OCI-LY3 (cell line): ENCODE data around the gene CDH4.

Experiments used
- H2AFZ ChIP-seq: fragments of 200-600, 300-600 bp; shearing (Covaris generic); 2 replicates; pipeline ENCODE4 v1.6.0; 2014; ENCODE audit warnings: antibody characterized with exemption, low read depth, low read length
- H3K27ac ChIP-seq: fragments of 200-600, 300-600 bp; sonication (generic); 2 replicates; pipeline ENCODE4 v1.5.1; 2014; ENCODE audit warnings: mild to moderate bottlenecking, low read length, moderate library complexity, mixed read lengths
- H3K27me3 ChIP-seq: fragments of 200-600, 300-600 bp; sonication (generic); 2 replicates; pipeline ENCODE4 v1.6.1; 2014; ENCODE audit warnings: low read depth, low read length, mixed read lengths
- H3K36me3 ChIP-seq: fragments of 200-600, 300-600 bp; sonication (generic); replicated peaks from 2 replicates; pipeline ENCODE3; 2014; ENCODE audit warnings: low read depth, low read length, mixed read lengths
- H3K4me1 ChIP-seq: fragments of 300-600, 200-600 bp; sonication (generic); 2 replicates; pipeline ENCODE4 v1.6.1; 2014; ENCODE audit warnings: low read length, mixed read lengths
- H3K4me2 ChIP-seq: fragments of 200-600, 300-600 bp; sonication (generic); 2 replicates; pipeline ENCODE4 v1.6.1; 2014; ENCODE audit warnings: low read length, mixed read lengths
- H3K4me3 ChIP-seq: fragments of 300-600, 200-600 bp; sonication (generic); 2 replicates; pipeline ENCODE4 v1.5.1; 2014; ENCODE audit warnings: antibody characterized with exemption, mild to moderate bottlenecking, low read length, moderate library complexity
- H3K79me2 ChIP-seq: fragments of 300-600, 200-600 bp; shearing (Covaris generic); 2 replicates; pipeline ENCODE4 v1.6.1; 2014; ENCODE audit warnings: mild to moderate bottlenecking, low read length, mixed read lengths
- H3K9ac ChIP-seq: fragments of 300-600, 200-600 bp; shearing (Covaris generic); 2 replicates; pipeline ENCODE4 v1.6.0; 2014; ENCODE audit warnings: mild to moderate bottlenecking, low read length, moderate library complexity
- H3K9me3 ChIP-seq: fragments of 200-600, 300-600 bp; shearing (Covaris generic); 2 replicates; pipeline ENCODE4 v1.6.1; 2014; ENCODE audit warnings: low read length, mixed read lengths; ENCODE audit not compliant: insufficient read depth
- H4K20me1 ChIP-seq: fragments of 200-600, 300-600 bp; sonication (generic); 2 replicates; pipeline ENCODE4 v1.6.1; 2016; ENCODE audit warnings: low read length, mixed read lengths; ENCODE audit not compliant: insufficient read depth
- EZH2phosphoT487 ChIP-seq: fragments of 200-600 bp; shearing (Covaris generic); IDR thresholded peaks from 2 replicates; pipeline ENCODE4 v1.6.1; 2018; ENCODE audit warnings: antibody characterized with exemption, mixed run types, low read depth
- TF ChIP-seq, protein P1 (sequence below): fragments of 200-600, 300-600 bp; sonication (generic); IDR thresholded peaks from 2 replicates; pipeline ENCODE4 v1.5.1; 2014; ENCODE audit warnings: antibody characterized with exemption, low read length, low read depth

Gene CDH4

DNA sequence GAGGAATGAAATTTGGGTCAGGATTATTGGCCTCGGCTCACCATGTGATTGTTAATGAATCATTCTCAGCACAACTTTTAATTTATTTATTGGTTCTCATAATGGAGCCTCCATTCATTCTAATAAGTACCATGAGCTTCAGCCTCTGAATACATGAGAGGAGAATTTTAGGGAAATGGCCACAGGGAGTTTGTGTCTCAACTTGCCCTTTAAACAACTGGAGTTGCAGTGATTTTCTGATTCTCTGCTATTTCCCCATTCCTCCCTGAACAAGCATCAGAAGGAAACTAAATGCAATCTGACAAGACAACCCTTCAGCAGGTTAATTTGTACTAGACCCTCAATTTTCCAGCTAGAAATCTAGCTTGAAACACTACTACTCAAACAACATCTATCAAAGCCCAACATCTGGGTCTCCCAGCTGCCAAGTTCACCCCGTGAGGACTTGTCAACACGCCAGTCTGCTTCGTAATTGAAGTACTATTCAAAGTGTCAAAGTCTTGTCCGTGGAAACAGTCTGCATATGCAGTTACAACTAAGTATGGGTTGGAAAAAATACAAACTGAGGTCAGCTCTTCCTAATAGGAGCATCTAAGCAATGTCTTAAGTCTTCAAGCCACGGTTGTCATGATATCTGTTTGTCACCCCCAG, 235.4 kb downstream of the CDH4 start:
- Histone ChIP-seq H3K27me3 (no peaks in the 10 kb centered on the region), H4K20me1 (no peaks in the 10 kb centered on the region), H3K27ac (no peak overlapping the region), H2AFZ (no peak overlapping the region), H3K9ac (no peak overlapping the region), H3K4me2 (no peak overlapping the region), H3K4me1 (no peaks in the 10 kb centered on the region), H3K79me2 (no peaks in the 10 kb centered on the region), H3K36me3 (no peaks in the 10 kb centered on the region), H3K9me3 (no peaks in the 10 kb centered on the region), H3K4me3 (no peak overlapping the region)
- TF ChIP-seq EZH2phosphoT487, result no peak
- TF ChIP-seq, protein P1, sequence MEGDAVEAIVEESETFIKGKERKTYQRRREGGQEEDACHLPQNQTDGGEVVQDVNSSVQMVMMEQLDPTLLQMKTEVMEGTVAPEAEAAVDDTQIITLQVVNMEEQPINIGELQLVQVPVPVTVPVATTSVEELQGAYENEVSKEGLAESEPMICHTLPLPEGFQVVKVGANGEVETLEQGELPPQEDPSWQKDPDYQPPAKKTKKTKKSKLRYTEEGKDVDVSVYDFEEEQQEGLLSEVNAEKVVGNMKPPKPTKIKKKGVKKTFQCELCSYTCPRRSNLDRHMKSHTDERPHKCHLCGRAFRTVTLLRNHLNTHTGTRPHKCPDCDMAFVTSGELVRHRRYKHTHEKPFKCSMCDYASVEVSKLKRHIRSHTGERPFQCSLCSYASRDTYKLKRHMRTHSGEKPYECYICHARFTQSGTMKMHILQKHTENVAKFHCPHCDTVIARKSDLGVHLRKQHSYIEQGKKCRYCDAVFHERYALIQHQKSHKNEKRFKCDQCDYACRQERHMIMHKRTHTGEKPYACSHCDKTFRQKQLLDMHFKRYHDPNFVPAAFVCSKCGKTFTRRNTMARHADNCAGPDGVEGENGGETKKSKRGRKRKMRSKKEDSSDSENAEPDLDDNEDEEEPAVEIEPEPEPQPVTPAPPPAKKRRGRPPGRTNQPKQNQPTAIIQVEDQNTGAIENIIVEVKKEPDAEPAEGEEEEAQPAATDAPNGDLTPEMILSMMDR, result no peak

DNA sequence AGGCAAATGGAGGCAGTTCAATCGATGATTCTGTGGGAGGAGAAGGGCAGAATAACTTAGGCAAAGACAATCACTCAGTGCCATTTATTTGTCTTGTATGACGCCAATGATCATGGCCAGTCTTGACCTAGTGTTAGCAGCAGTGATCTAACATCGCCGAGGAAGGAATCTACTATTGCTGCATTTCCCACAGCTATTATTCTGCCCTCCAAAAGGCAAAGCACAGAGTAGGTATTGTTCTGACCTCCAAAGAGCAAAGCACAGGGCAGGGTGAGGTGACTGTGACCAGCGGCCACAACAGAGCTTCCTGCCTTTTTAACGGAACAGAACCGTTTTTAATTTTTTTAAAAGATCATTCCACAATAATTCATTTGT, 235.9 kb downstream of the CDH4 start:
- no peak overlapping the region for H3K27ac ChIP-seq
- no peak overlapping the region for H3K4me2 ChIP-seq
- H3K36me3 ChIP-seq, result no peaks in the 10 kb centered on the region
- no peak overlapping the region for H3K4me3 ChIP-seq
- H3K9ac ChIP-seq, result no peak overlapping the region
- H3K27me3 ChIP-seq, result no peaks in the 10 kb centered on the region
- H3K4me1 ChIP-seq, result no peaks in the 10 kb centered on the region
- H2AFZ ChIP-seq, result no peak overlapping the region
- H3K9me3 ChIP-seq, result no peaks in the 10 kb centered on the region
- TF ChIP-seq, protein P1, result no peak
- TF ChIP-seq EZH2phosphoT487, result no peak
- H3K79me2 ChIP-seq, result no peaks in the 10 kb centered on the region
- no peaks in the 10 kb centered on the region for H4K20me1 ChIP-seq

DNA sequence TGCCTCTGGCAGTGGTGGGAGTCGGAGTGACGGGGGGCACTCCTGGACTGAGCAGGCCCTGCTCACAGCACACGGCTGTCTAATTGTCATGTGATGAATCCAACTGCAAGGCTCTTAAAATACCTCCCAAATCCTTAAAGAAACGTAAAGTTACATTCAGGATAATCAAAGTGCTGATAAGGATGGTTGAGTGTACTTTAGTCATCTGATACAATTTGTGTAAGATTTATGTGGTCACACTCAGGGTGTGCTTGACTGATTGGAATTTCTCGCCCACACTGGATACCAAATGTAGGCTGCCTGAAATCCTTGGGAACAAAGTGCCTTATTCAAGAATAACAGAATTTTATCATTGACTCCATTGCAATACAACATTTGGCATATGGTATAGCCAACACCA, 238.7 kb downstream of the CDH4 start:
- Histone ChIP-seq H3K36me3 (no peaks in the 10 kb centered on the region), H3K27me3 (no peaks in the 10 kb centered on the region), H3K27ac (no peak overlapping the region), H2AFZ (no peak overlapping the region), H3K4me2 (no peak overlapping the region), H3K4me3 (no peak overlapping the region), H3K9ac (no peak overlapping the region), H3K9me3 (no peaks in the 10 kb centered on the region), H3K79me2 (no peaks in the 10 kb centered on the region), H4K20me1 (no peaks in the 10 kb centered on the region), H3K4me1 (no peaks in the 10 kb centered on the region)
- TF ChIP-seq EZH2phosphoT487, result no peak
- TF ChIP-seq, protein P1, result no peak

DNA sequence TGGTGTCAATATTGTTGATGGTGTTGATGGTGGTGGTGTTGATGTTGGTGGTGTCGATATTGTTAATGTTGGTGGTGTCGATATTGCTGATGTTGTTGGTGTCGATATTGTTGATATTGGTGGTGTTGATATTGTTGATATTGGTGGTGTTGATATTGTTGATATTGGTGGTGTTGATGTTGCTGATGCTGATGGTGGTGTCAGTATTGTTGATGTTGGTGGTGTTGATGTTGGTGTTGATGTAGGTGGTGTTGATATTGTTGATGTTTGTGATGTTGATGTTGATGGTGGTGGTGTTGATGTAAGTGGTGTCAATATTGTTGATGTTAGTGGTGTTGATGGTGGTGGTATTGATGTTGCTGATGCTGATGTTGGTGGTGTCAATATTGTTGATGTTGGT, 240.0 kb downstream of the CDH4 start:
- no peak for TF ChIP-seq EZH2phosphoT487
- TF ChIP-seq, protein P1, result no peak
- Histone ChIP-seq H2AFZ (no peak overlapping the region), H4K20me1 (no peaks in the 10 kb centered on the region), H3K36me3 (no peaks in the 10 kb centered on the region), H3K4me3 (no peak overlapping the region), H3K4me2 (no peak overlapping the region), H3K27me3 (no peaks in the 10 kb centered on the region), H3K9me3 (no peaks in the 10 kb centered on the region), H3K27ac (no peak overlapping the region), H3K9ac (no peak overlapping the region), H3K4me1 (no peaks in the 10 kb centered on the region), H3K79me2 (no peaks in the 10 kb centered on the region)
